MM.1S (cell line): ENCODE results near the gene IL11.

Experiments used
- DNase-seq: peaks from one replicate; pipeline ENCODE4 v3.0.0-alpha.2; 2015
- H2AFZ ChIP-seq: fragments of 300-600 bp; sonication (generic); 2 replicates; pipeline ENCODE4 v1.6.0; 2016; ENCODE audit warnings: antibody characterized with exemption, low read length
- H3F3A ChIP-seq: fragments of 300-600 bp; sonication (generic); 2 replicates; pipeline ENCODE4 v1.6.1; 2016; ENCODE audit warnings: mild to moderate bottlenecking, antibody characterized with exemption, low read length, moderate library complexity, mixed read lengths; ENCODE audit not compliant: insufficient read depth
- H3K27ac ChIP-seq: fragments of 300-600 bp; sonication (generic); 2 replicates; pipeline ENCODE4 v1.5.1; 2016; ENCODE audit warnings: mild to moderate bottlenecking, low read length
- H3K27me3 ChIP-seq: fragments of 300-600 bp; sonication (generic); replicated peaks from 2 replicates; pipeline ENCODE4 v1.6.0; 2016; ENCODE audit warnings: low read length; ENCODE audit not compliant: insufficient read depth
- H3K36me3 ChIP-seq: fragments of 300-600 bp; sonication (generic); replicated peaks from 2 replicates; pipeline ENCODE4 v1.6.1; 2016; ENCODE audit warnings: mild to moderate bottlenecking, low read length, mixed read lengths; ENCODE audit not compliant: insufficient read depth
- H3K4me1 ChIP-seq: fragments of 300-600 bp; sonication (generic); 2 replicates; pipeline ENCODE4 v1.6.1; 2016; ENCODE audit warnings: low read length, mixed read lengths
- H3K4me2 ChIP-seq: fragments of 300-600 bp; sonication (generic); 2 replicates; pipeline ENCODE4 v1.6.0; 2016; ENCODE audit warnings: low read depth, low read length
- H3K4me3 ChIP-seq: fragments of 300-600 bp; sonication (generic); 2 replicates; pipeline ENCODE4 v1.5.1; 2016; ENCODE audit warnings: low read length, mixed read lengths
- H3K79me2 ChIP-seq: fragments of 300-600 bp; sonication (generic); 2 replicates; pipeline ENCODE4 v1.6.1; 2016; ENCODE audit warnings: mixed run types, low read length, mixed read lengths
- H3K9ac ChIP-seq: fragments of 300-600 bp; sonication (generic); 2 replicates; pipeline ENCODE4 v1.6.1; 2016; ENCODE audit warnings: low read length, mixed read lengths
- H3K9me2 ChIP-seq: fragments of 300-600 bp; sonication (generic); replicated peaks from 2 replicates; pipeline ENCODE4 v1.6.1; 2016; ENCODE audit warnings: mild to moderate bottlenecking, low read length, mixed read lengths; ENCODE audit not compliant: insufficient read depth
- H3K9me3 ChIP-seq: fragments of 300-600 bp; sonication (generic); replicated peaks from 2 replicates; pipeline ENCODE4 v1.6.1; 2016; ENCODE audit warnings: mild to moderate bottlenecking, low read length, mixed read lengths; ENCODE audit not compliant: insufficient read depth
- H4K20me1 ChIP-seq: fragments of 300-600 bp; sonication (generic); 2 replicates; pipeline ENCODE4 v1.6.1; 2016; ENCODE audit warnings: mild to moderate bottlenecking, low read length, moderate library complexity, mixed read lengths; ENCODE audit not compliant: insufficient read depth
- EZH2 ChIP-seq: fragments of 300-600 bp; sonication (generic); optimal IDR thresholded peaks from 2 replicates; pipeline ENCODE3; 2017; ENCODE audit warnings: low read depth, mild to moderate bottlenecking, antibody characterized with exemption, low read length, mixed read lengths
- EZH2phosphoT487 ChIP-seq: fragments of 300-600 bp; sonication (generic); IDR thresholded peaks from 2 replicates; pipeline ENCODE4 v1.6.1; 2018; ENCODE audit warnings: antibody characterized with exemption, low read length
- TF ChIP-seq, protein P1 (sequence below): fragments of 300-600 bp; sonication (generic); IDR thresholded peaks from 2 replicates; pipeline ENCODE4 v1.5.1; 2016; ENCODE audit warnings: antibody characterized with exemption, low read length, mixed read lengths

Gene IL11

GRCh38 chr19:55391702-55392615 is 21.7 kb upstream of the IL11 start:
- Histone ChIP-seq H3F3A (peaks cover 50% of the 10 kb centered on the region), H3K36me3 (peaks cover 15% of the 10 kb centered on the region), H3K4me1 (peaks cover 6% of the 10 kb centered on the region), H3K4me3 (no peak overlapping the region), H3K9me3 (no peaks in the 10 kb centered on the region), H3K9ac (no peak overlapping the region), H3K4me2 (no peak overlapping the region), H3K27ac (no peak overlapping the region), H4K20me1 (peaks cover 32% of the 10 kb centered on the region), H2AFZ (no peak overlapping the region), H3K79me2 (peaks cover 26% of the 10 kb centered on the region), H3K27me3 (no peaks in the 10 kb centered on the region), H3K9me2 (no peaks in the 10 kb centered on the region)
- DNase-seq: no peak
- TF ChIP-seq, protein P1, sequence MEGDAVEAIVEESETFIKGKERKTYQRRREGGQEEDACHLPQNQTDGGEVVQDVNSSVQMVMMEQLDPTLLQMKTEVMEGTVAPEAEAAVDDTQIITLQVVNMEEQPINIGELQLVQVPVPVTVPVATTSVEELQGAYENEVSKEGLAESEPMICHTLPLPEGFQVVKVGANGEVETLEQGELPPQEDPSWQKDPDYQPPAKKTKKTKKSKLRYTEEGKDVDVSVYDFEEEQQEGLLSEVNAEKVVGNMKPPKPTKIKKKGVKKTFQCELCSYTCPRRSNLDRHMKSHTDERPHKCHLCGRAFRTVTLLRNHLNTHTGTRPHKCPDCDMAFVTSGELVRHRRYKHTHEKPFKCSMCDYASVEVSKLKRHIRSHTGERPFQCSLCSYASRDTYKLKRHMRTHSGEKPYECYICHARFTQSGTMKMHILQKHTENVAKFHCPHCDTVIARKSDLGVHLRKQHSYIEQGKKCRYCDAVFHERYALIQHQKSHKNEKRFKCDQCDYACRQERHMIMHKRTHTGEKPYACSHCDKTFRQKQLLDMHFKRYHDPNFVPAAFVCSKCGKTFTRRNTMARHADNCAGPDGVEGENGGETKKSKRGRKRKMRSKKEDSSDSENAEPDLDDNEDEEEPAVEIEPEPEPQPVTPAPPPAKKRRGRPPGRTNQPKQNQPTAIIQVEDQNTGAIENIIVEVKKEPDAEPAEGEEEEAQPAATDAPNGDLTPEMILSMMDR: no peak
- TF ChIP-seq EZH2phosphoT487: no peak
- TF ChIP-seq EZH2: no peak

DNA sequence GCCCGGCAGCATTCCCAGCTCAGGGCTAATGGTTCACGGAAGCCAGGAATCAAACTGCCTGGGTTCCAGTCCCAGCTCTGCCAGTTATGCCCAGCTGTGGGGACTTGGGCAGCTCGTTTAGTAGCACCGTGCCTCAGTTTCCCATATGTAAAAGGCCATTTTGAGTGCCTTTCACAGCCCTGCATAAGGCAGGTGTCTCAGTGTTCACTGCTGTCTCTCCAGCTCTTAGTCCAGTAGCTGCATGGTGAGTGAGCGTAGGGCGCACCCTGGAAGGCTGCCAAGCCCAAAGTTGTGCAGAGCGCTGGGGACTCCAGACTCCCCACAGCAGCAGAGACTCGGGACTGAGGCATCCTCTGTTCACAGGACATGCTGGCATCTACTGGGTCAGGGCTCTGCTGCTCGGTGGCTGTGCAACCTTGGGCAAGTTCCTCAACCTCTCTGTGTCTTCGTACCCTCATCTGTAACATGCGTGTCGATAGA is 21.0 kb upstream of the IL11 start:
- Histone ChIP-seq H3K27ac (no peak overlapping the region), H3K4me3 (no peak overlapping the region), H3K4me2 (no peak overlapping the region), H3K36me3 (peaks cover 19% of the 10 kb centered on the region), H3K9me2 (no peaks in the 10 kb centered on the region), H3K9ac (no peak overlapping the region), H3K27me3 (no peaks in the 10 kb centered on the region), H3F3A (peaks cover 57% of the 10 kb centered on the region), H3K9me3 (no peaks in the 10 kb centered on the region), H3K4me1 (peaks cover 8% of the 10 kb centered on the region), H3K79me2 (peaks cover 34% of the 10 kb centered on the region), H4K20me1 (peaks cover 39% of the 10 kb centered on the region), H2AFZ (no peak overlapping the region)
- no peak for DNase-seq
- no peak for TF ChIP-seq EZH2phosphoT487
- TF ChIP-seq, protein P1: no peak
- no peak for TF ChIP-seq EZH2

- no peak for DNase-seq
- Histone ChIP-seq H3K79me2 (peaks cover 39% of the 10 kb centered on the region), H3K27me3 (no peaks in the 10 kb centered on the region), H3K27ac (no peak overlapping the region), H3K9ac (no peak overlapping the region), H3K36me3 (peaks cover 19% of the 10 kb centered on the region), H3K4me1 (peaks cover 8% of the 10 kb centered on the region), H2AFZ (no peak overlapping the region), H3K9me3 (no peaks in the 10 kb centered on the region), H3K9me2 (no peaks in the 10 kb centered on the region), H3K4me2 (no peak overlapping the region), H3F3A (peaks cover 62% of the 10 kb centered on the region), H3K4me3 (no peak overlapping the region), H4K20me1 (peaks cover 41% of the 10 kb centered on the region)
- TF ChIP-seq, protein P1: no peak
- TF ChIP-seq EZH2phosphoT487 (no peak), EZH2 (no peak)
Measured at GRCh38 chr19:55390461-55390880, 20.2 kb upstream of the IL11 start.
